Upper lobe of right lung (tissue), 1 donor: Measurements from ENCODE around the gene ADTRP. TPM values are rescaled to one million over a fixed set of nuclear protein-coding genes. Genes with fewer than 3 reads are reported as not detected.

ENCODE experiments used
- ATAC-seq: fragments of 200-7000 bp; cut with Tn5 transposase; one replicate; pipeline ENCODE4 v1.9.1; 2020; ENCODE audit warnings: mild to moderate bottlenecking, moderate library complexity
- DNase-seq: peaks from one replicate; pipeline ENCODE4 v3.0.0-alpha.2; 2020
- H3K27ac ChIP-seq: fragments of 200-600 bp; one replicate; pipeline ENCODE4 v1.8.0; 2022
- H3K27me3 ChIP-seq: fragments of 200-600 bp; one replicate; pipeline ENCODE4 v1.8.0; 2022; ENCODE audit warnings: mild to moderate bottlenecking
- H3K36me3 ChIP-seq: fragments of 200-600 bp; one replicate; pipeline ENCODE4 v1.8.0; 2022
- H3K4me1 ChIP-seq: fragments of 200-600 bp; one replicate; pipeline ENCODE4 v1.8.0; 2022
- H3K4me3 ChIP-seq: fragments of 200-600 bp; one replicate; pipeline ENCODE4 v1.8.0; 2022; ENCODE audit warnings: mild to moderate bottlenecking
- H3K9me3 ChIP-seq: fragments of 200-600 bp; one replicate; pipeline ENCODE4 v1.8.0; 2022
- CTCF ChIP-seq: fragments of 200-600 bp; IDR thresholded peaks from one replicate; pipeline ENCODE4 v1.8.0; 2022; ENCODE audit warnings: antibody characterized with exemption
- intact Hi-C: fragments of 100-400 bp; cut with DNase I; formaldehyde crosslinking; loops from one replicate; pipeline ENCODE4 v1.11.0; 2022
- total RNA-seq: library from RNA; stranded (reverse); fragmentation: NEBNext Ultra II Directional; extraction: Animal tissue kit (Norgen Biotek cat#: 25700); gene quantifications from one replicate; pipeline ENCODE4 v1.2.1, GENCODE V29; 2021
- donor health status: DM: no; HTN: yes; CAD: no; lungs with severe emphysema.

The ADTRP gene
- total RNA-seq, 1 donor from 2014 or later = 21.0 TPM

- no peak overlapping the region for H3K27ac ChIP-seq
- no peak for TF ChIP-seq CTCF
- no peak for DNase-seq
Observed at GRCh38 chr6:11724286-11724685, 54.3 kb downstream of the ADTRP start.

GRCh38 chr6:11722805-11723631, 55.6 kb downstream of the ADTRP start:
- ATAC-seq = no peak
- no peak overlapping the region for H3K27ac ChIP-seq
- H3K27me3 ChIP-seq = no peaks in the 10 kb centered on the region
- TF ChIP-seq CTCF = no peak
- H3K4me3 ChIP-seq = no peak overlapping the region
- no peaks in the 10 kb centered on the region for H3K9me3 ChIP-seq
- intact Hi-C loops = no loop called here
- no peaks in the 10 kb centered on the region for H3K4me1 ChIP-seq
- no peak for DNase-seq
- H3K36me3 ChIP-seq = no peaks in the 10 kb centered on the region

More at GRCh38 chr6:11724286-11724685, 54.3 kb downstream of the ADTRP start:
- no peak for ATAC-seq
- Histone ChIP-seq H3K27me3 (no peaks in the 10 kb centered on the region), H3K4me3 (no peak overlapping the region), H3K9me3 (no peaks in the 10 kb centered on the region), H3K4me1 (no peaks in the 10 kb centered on the region), H3K36me3 (no peaks in the 10 kb centered on the region)
- intact Hi-C loops = no loop called here

- peak; percentile 67 for ATAC-seq
- H3K4me3 ChIP-seq = no peak overlapping the region
- no peaks in the 10 kb centered on the region for H3K36me3 ChIP-seq
- no peaks in the 10 kb centered on the region for H3K9me3 ChIP-seq
- DNase-seq = no peak
- H3K27ac ChIP-seq = no peak overlapping the region
- no peak for TF ChIP-seq CTCF
- intact Hi-C loops = no loop called here
- no peaks in the 10 kb centered on the region for H3K27me3 ChIP-seq
- no peaks in the 10 kb centered on the region for H3K4me1 ChIP-seq
Observed at GRCh38 chr6:11722220-11722619, 56.4 kb downstream of the ADTRP start.

GRCh38 chr6:11718463-11718862, 60.1 kb downstream of the ADTRP start:
- H3K4me3 ChIP-seq = no peak overlapping the region
- ATAC-seq = no peak
- DNase-seq = no peak
- no peaks in the 10 kb centered on the region for H3K27me3 ChIP-seq
- intact Hi-C loops = no loop called here
- no peak for TF ChIP-seq CTCF
- no peaks in the 10 kb centered on the region for H3K36me3 ChIP-seq
- H3K4me1 ChIP-seq = no peaks in the 10 kb centered on the region
- H3K9me3 ChIP-seq = no peaks in the 10 kb centered on the region
- no peak overlapping the region for H3K27ac ChIP-seq

- no peak for ATAC-seq
Observed at GRCh38 chr6:11718031-11718430, 60.6 kb downstream of the ADTRP start.

More at GRCh38 chr6:11718031-11718430, 60.6 kb downstream of the ADTRP start:
- intact Hi-C loops = no loop called here
- H3K27ac ChIP-seq = no peak overlapping the region
- DNase-seq = no peak
- peaks cover 2% of the 10 kb centered on the region for H3K4me1 ChIP-seq
- H3K36me3 ChIP-seq = no peaks in the 10 kb centered on the region
- H3K4me3 ChIP-seq = no peak overlapping the region
- H3K9me3 ChIP-seq = no peaks in the 10 kb centered on the region
- no peak for TF ChIP-seq CTCF
- no peaks in the 10 kb centered on the region for H3K27me3 ChIP-seq
